DMS 273 (cell line): Measurements from ENCODE around the gene EFS.
"Not testable (repeated sequence)": the region's sequence is repeated elsewhere in the genome, so short reads cannot be mapped to it uniquely, and the experiment has no call there.

Source experiments
- DNase-seq: peaks from one replicate; lab custom pipeline; 2025; ENCODE audit not compliant: unreplicated experiment; lab: John Stamatoyannopoulos, UW

Gene EFS

GRCh38 chr14:23365036-23365731 lies at the start of gene EFS:
Gene EFS (minus strand): TSS chr14:23365172. CDS start chr14:23365025, 147 bp downstream.
- DNase-seq: no peak

GRCh38 chr14:23414254-23414653 lies 49.3 kb upstream of the EFS start:
- DNase-seq: no peak

GRCh38 chr14:23413681-23414080 lies 48.7 kb upstream of the EFS start:
- DNase-seq: no peak

GRCh38 chr14:23411563-23412525 lies 46.9 kb upstream of the EFS start:
- no peak for DNase-seq

- no peak for DNase-seq
Measured at GRCh38 chr14:23409966-23410635, 45.1 kb upstream of the EFS start.

GRCh38 chr14:23409475-23409874 lies 44.5 kb upstream of the EFS start:
- DNase-seq: no peak

- no peak for DNase-seq
Measured at GRCh38 chr14:23408307-23408630, 43.3 kb upstream of the EFS start.

GRCh38 chr14:23407516-23408306 lies 42.7 kb upstream of the EFS start, which contains the start of gene MYH6:
Gene MYH6 (minus strand): TSS chr14:23408273. CDS start chr14:23407223, 1,050 bp downstream.
- DNase-seq: no peak

- no peak for DNase-seq
Measured at GRCh38 chr14:23406725-23407355, 41.9 kb upstream of the EFS start.

GRCh38 chr14:23406244-23406643 lies 41.3 kb upstream of the EFS start:
- no peak for DNase-seq

- no peak for DNase-seq
Measured at GRCh38 chr14:23405516-23406025, 40.6 kb upstream of the EFS start.

GRCh38 chr14:23405096-23405495 lies 40.1 kb upstream of the EFS start:
- DNase-seq: no peak

- DNase-seq: no peak
Measured at GRCh38 chr14:23404331-23404900, 39.4 kb upstream of the EFS start.

GRCh38 chr14:23403908-23404307 lies 38.9 kb upstream of the EFS start:
- no peak for DNase-seq

- no peak for DNase-seq
Measured at GRCh38 chr14:23403139-23403438, 38.1 kb upstream of the EFS start.

GRCh38 chr14:23402296-23403138 lies 37.5 kb upstream of the EFS start:
- DNase-seq: no peak

- DNase-seq: no peak
Measured at GRCh38 chr14:23401291-23401690, 36.3 kb upstream of the EFS start.

- DNase-seq: not testable (repeated sequence)
Measured at GRCh38 chr14:23400496-23401149, 35.7 kb upstream of the EFS start.

- DNase-seq: no peak
Measured at GRCh38 chr14:23399591-23399990, 34.6 kb upstream of the EFS start.
